Inflammatory macrophage treated with lipopolysaccharide for 4 hours (primary cell): Measurements from ENCODE around the gene CCZ1.
A peak's percentile ranks its signal among the peaks of the same experiment; 100 is the strongest.
"Not testable (repeated sequence)": the region's sequence is repeated elsewhere in the genome, so short reads cannot be mapped to it uniquely, and the experiment has no call there.

Source experiments
- DNase-seq: peaks from one replicate; pipeline ENCODE4 v3.0.0-alpha.2; 2020

Gene CCZ1

DNA sequence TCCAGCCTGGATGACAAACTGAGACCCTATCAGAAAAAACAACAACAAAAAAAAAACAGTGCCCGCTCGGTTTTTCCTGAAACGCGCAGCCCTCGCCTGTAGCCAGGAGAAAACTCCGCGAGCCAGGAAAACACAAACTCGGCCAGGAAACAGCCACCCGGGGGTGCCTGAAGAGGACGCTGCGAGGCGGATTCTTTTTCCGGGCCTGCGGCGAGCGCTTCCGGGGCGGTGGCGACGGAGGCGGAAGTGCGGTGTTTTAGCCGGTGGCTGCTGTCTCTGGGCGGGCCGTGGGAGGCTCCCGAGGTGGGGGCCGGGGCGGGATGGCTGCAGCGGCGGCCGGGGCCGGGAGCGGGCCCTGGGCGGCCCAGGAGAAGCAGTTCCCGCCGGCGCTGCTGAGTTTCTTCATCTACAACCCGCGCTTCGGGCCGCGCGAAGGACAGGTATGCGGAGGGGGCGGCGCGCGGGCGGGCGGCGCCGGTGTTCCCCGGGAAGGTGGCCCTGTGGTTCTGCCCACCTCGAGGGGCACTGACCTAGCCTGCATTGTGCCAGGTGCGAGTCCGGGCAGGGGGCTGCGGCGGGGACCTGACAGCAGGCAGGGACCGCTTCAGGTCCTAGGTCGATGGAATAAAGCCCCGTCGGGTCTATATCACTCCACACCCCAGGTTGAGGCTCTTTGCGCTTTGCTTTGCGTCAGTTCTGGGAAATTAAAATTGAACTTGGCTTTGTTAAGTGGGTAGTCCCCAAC is at the start of gene CCZ1:
Gene CCZ1, plus strand, starts transcription at position 254 of the 745 bp plus-strand sequence. Its CDS starts 67 bp downstream, at position 321.
- DNase-seq: peak; percentile 48

DNA sequence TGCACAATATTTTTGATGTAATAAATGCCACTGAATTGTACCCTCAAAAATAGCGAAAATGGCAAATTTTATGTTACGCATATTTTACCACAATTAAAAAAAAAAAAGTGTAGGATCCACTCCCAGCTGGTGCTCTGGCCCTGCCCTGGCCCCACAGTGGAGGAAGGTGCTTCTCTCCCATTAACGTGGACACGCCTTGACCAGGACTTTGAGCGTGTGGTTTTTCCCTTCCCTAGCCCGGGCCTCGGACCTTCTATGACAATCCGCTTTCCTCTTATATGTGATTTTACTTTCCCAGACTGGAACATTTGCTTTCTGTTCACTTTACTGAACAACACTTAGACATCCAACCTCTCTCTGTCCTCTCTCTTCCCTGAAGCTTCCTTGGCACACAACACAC is 47.6 kb upstream of the CCZ1 start:
- no peak for DNase-seq

DNA sequence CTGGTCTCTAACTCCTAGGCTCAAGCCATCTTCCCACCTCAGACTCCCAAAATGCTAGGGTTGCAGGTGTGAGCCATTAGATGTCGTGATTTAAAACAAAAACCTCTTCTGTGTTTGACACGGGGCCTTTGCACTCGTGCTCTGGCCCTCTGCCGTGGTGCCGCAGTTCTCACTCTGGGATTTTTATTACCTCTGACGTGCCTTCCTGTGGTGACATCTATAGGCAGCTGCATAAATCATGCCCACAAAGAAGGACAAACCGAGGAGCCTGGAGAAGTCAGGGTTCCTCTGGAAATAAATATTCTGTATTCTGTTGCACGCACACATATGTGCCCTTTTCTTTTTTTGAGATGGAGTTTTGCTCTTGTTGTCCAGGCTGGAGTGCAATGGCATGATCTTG is 43.8 kb upstream of the CCZ1 start:
- DNase-seq: no peak

DNA sequence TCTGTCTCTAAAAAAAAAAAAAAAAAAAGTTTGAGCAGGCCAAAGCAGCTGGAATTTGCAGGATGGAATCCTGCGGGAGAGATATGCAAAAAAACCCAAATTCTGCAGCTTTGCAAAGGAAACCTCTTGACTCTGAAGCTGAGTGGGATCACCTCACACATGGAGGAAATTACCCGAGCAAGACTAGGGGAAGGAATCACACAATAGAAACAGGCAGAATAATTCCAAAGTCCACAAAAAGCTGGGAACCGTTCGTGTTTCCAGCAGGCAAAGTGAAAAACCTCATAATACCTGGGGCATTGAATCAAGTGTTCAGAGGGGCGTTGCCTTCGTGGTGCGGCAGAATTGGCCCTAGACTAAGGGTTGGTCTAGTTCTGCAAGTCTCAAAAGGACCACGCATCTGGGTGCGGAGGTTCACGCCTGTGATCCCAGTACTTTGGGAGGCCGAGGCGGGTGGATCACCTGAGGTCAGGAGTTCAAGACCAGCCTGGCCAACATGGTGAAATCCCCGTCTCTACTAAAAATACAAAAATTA is 41.4 kb upstream of the CCZ1 start:
- DNase-seq: not testable (repeated sequence)

DNA sequence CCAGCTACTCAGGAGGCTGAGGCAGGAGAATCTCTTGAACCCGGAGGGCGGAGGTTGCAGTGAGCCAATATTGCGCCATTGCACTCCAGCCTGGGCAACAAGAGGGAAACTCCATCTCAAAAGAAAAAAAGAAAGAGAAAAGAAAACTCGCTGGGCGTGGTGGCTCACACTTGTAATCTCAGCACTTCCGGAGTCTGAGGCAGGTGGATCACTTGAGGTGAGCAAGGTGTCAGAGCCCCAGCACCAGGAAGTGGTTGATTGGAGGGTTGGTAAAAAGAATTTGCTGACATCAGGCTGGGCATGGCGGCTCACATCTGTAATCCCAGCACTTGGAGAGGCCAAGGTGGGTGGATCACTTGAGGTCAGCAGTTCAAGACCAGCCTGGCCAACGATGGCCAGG is 40.0 kb upstream of the CCZ1 start:
- DNase-seq: not testable (repeated sequence)

DNA sequence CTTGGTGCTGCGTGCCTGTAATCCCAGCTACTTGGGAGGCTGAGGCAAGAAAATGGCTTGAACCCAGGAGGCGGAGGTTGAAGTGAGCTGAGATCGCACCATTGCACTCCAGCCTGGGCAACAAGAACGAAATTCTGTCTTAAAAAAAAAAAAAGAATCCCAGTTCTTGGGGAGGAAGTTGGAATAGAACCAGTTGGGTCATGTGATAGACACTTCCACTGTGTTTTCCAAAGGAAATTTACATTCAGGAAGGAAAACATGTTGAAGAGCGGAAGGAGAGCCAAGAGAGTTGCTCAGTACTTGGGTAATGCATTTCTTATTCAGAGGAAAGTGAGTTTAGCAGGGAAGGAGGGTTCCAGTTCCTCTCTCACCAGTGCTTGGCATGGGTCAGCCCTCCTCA is 37.3 kb upstream of the CCZ1 start:
- DNase-seq: not testable (repeated sequence)

DNA sequence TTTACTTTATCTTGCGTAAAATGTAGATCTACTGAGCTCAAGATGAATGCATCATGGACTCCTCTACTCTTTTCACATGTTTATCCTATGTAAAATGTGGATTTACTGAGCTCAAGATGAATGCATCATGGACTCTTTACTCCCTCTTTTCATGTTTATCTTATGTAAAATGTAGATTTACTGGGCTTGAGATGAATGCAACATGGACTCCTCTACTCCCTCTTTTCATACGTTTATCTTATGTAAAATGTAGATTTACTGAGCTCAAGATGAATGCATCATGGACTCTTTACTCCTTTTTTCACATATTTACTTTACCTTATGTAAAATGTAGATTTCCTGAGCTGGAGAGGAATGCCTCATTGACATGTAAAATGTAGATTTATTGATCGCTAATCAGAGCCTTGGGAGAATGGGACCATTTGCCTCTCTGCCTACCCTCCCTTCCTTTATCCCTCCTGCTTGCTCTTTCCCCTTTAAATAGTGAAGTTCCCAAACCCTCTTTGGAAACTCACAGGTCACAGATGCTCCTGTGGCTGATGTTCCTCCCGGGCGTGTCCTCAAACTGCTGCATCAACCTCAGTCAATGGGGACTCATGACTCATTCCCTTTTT is 35.7 kb upstream of the CCZ1 start:
- DNase-seq: not testable (repeated sequence)

DNA sequence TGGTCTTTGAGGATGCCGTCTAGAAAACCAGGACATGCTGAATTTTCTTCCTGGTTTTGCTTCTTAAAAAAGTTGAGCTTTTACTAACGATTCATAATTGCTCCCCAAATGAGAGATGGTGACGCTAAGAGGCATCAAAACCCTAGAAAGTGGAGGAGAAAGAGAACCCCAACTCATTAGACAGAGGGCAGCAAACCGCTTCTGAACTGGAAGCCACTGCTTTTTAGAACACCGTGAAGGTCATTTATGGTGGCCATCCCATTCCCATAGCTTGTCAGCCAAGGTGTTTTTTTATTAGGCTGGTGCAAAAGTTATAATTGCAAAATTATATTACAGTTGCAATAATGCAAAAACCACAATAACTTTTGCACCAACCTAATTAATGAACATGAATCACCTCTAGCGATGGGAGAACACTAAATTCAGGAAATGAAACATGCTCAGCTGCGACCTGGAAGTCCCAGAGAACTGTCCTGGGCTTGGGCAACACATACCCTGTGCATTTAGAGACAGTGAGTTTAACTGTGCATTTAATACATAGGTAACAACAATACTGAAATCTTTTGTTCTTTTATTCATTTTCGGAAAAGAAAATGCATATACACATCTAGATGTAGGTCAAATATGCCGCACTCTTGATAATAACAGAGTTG is 33.1 kb upstream of the CCZ1 start:
- DNase-seq: peak; percentile 44

DNA sequence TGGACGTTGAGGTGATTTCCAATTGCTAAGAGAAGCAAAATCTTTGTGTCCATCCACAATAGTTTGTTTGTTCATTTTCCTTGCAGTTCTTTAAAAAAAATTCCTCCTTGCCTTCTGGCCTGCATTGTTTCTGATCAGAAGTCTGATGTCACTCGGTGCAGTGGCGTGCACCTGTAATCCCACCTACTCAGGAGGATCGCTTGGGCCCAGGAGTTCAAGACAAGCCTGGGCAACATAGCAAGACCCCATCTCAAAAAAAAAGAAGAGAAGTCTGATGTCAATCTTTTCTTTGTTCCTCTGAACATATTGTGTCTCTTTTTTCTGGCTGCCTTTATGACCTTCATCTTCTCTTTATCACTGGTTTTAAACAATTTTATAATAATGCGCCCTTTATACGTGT is 31.5 kb upstream of the CCZ1 start:
- no peak for DNase-seq

DNA sequence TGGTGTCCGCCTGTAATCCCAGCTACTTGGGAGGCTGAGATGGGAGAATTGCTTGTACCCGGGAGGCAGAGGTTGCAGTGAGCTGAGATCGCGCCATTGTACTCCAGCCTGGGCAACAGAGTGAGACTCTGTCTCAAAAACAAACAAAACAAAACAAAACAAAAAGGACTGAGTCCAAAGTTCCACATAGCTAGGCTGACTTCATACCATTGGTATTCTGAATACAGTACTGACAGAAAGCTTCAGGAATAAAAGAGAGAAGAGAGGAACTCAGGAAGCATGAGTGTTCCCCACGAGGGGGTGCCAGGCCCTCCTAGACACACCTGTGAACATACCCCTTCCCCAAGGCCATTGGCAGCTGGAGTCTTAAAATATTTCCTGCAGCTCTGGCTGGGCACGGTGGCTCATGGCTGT is 29.6 kb upstream of the CCZ1 start:
- not testable (repeated sequence) for DNase-seq

DNA sequence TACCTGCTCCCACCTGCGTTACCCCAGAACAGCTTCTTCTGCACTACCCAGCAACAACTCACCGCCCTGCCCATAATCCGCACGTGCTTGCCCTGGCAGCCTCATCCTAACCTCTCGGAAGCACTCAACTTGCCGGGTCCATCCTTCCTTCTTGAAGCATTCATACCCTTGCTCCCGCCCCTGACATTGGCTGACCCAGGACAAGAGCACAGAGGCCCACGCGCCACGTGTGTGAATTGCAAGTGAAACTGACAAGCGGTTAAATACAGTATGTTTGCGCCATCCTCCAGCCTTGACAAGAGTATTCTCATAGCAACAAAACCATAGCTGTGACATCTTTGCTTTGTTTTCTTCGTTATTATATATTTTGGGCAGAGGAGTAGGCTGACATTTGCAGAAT is 28.8 kb upstream of the CCZ1 start:
- DNase-seq: no peak

DNA sequence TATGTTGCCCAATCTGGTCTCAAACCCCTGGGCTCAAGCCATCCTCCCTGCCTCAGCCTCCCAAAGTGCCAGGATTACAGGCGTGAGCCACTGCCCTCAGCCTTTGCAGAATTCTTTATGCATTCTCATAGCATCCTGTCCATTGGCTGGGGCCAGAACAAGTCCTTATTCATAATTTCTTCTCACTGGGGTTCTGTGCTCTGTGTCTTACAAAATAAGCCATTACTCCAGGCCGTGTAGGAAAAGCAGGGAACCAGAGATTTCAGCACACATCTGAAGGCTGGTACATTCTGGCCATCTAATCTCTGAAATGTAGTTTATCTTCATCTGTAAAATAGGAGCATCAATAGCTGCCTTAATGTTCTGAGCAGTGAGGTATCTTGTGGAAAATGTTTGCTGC is 28.2 kb upstream of the CCZ1 start:
- DNase-seq: no peak

DNA sequence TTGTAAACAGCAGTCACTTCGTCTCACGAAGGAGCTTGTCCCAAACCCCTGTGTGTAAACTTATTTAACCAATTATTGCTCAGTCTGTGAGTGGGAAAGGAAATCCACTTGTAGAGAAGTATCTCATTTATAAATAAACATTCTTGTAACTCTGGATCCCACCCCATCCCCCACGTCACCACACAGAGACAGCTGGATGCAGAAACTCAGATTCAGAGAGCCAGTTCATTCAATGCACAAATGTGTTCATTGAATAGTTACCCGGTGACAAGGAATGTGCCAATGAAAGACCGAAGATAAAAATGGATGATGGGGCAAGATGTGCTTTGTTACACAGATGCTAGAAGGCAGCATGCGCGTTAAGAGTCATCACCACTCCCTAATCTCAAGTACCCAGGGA is 26.2 kb upstream of the CCZ1 start:
- no peak for DNase-seq

DNA sequence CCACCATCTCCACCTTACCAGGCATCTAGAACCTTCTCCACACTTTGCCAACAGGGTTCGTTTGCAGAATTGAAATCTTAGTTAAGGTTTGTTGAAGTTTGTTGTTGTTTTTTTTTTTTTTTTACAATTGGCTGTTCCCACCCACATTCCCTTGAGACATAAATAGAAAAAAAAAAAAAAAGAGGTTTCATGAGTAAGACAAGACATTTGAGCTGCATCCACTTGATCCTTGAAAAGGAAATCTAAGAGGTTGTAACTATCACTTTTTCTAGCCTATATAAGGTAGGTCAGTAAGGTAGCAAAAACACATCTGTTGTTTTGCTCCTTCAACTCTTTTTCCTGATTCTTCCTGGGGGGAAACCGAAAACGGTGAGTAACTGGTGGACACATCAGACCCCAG is 18.9 kb upstream of the CCZ1 start:
- not testable (repeated sequence) for DNase-seq

DNA sequence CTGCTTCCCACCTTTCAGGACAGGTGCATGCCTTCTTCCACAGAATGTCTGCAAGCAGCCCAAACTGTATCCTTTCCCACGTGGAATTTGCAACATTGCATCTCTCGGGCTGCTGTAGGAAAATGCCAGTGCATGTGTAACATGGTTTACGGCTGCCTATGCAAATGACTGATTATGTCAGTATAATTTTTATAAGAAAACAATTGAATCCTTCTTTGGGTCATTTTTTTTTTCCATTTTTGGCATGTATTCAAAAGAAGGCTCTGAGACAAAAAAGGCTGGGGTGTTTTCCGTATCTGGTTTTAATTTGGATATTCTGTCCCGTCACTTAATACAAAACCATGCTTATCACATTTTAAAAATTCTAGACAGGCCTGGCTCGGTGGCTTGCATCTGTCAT is 18.4 kb upstream of the CCZ1 start:
- DNase-seq: not testable (repeated sequence)

DNA sequence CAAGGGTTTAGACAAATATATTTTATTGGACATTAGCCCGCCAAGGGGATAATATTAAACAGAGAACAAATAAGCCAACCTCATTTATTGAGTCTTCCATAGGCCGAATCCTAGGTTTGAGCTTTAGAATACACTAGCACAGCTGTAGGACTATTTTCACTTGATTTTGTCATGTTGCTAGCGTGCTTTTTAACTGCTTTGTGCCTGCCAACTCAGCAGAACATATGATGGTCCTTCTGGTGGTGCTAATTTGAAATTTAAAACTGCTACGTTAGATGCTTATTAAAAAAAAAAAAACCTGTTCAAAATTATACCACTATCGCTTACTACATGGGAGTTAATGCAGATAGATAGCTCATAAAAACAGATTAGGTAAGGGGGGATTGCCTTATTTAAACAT is 14.1 kb upstream of the CCZ1 start:
- DNase-seq: not testable (repeated sequence)

DNA sequence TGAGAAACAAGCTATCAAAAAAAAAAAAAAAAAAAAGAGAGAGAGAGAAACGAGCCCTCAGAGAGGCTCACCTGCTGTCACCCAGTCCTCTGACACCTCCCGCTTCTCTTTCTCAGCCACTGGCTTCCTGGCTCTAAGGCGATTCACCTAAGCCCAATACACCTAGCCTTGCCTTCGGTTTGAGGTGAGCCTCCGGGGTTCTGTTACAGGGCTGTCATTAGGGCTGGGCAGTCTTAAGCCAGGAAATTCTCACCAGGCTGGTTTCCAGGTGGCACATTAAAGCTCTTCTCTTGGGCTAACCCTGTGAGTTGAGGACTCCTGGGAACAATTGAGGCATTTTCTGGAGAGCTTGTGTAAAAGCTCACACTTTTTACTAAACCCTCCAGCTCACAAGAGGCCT is 10.5 kb upstream of the CCZ1 start:
- not testable (repeated sequence) for DNase-seq

DNA sequence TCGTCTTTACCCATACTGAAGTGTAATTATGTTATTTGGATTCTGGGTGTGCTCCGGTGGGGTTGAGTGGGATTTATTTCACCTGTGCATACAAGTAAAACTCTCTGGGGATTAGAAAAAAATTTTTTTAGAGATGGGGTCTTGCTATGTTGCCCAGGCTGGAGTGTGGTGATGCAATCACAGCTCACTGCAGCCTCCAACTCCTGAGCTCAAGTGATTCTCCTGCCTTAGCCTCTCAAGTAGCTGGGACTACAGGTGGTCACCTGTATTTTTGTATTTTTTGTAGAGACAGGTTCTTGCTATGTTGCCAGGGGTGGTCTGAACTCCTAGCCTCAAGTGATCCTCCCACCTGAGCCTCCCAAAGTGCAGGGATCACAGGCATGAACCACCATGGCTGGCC is 8.3 kb upstream of the CCZ1 start:
- not testable (repeated sequence) for DNase-seq

DNA sequence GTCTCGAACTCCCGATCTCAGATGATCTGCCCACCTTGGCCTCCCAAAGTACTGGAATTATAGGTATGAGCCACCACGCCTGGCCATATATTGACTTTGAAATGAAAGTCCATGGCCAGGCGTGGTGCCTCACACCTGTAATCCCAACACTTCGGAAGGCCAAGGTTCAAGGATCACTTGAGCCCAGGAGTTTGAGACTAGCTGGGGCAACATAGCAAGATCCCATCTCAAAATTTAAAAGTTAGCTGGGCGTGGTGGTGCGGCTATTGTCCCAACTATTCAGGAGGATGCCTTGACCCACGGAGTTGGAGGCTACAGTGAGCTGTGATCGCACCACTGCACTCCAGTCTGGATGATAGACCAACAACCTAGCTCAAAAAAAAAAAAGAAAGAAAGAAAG is 6.0 kb upstream of the CCZ1 start:
- no peak for DNase-seq

DNA sequence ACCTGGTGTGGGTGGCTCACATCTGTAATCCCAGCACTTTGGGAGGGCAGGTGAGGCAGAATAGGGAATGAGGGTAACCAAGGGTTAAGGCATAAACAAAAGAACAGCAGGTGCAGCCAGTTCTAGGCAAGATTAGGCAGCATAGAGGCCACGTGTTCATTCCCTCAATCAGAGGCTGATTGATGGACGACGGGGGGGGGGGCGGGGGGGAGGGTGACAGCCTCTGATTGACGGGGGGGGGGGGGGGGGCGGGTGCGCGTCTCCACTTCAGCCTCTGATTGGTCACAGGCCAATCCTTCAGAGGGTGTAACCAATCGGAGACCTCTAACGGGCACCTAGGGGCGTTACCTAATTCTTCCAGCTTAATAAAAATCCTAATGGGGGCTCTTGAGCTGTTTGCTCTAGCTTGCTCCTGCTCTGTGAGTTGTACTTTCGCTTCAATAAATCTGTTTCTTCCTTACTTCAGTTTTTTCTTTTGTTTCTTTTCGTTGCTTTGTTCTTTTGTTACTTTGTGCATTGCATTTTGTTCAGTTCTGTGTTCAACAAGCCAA is 1.1 kb upstream of the CCZ1 start:
- DNase-seq: not testable (repeated sequence)

DNA sequence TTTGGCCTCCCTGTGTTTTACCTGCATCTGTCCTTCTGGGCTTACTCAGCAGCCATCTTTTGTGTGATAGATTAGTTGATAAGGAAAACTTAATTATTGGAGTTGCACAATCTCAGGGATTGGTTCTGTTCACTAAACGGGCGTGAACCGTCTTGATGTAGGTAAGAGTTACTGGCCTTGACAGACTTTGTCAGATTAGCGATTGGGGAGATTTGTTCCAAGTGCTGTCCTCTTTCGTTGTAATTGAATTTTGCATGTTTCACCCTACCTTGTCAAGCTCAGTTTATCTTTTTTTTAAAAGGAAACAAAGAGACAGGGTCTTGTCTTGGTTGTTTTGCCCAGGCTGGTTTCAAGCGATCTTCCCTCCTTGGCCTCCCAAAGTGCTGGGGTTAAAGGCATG is 4.5 kb downstream of the CCZ1 start:
- DNase-seq: not testable (repeated sequence)

DNA sequence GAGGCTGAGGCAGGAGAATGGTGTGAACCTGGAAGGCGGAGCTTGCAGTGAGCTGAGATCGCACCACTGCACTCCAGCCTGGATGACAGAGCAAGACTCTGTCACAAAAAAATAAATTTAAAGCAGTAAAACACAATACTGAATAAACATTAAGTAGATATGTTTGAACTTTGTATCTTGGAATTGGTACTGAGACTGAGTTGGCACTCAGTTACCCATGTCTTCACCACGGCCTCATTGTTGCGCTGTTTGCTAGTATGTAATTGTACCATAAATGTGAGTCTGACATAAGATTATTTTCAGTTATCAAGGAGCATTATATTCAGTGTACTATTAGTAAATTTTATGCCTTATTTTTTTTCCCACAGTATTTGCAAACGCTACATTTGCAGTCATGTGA is 6.2 kb downstream of the CCZ1 start:
- DNase-seq: not testable (repeated sequence)

DNA sequence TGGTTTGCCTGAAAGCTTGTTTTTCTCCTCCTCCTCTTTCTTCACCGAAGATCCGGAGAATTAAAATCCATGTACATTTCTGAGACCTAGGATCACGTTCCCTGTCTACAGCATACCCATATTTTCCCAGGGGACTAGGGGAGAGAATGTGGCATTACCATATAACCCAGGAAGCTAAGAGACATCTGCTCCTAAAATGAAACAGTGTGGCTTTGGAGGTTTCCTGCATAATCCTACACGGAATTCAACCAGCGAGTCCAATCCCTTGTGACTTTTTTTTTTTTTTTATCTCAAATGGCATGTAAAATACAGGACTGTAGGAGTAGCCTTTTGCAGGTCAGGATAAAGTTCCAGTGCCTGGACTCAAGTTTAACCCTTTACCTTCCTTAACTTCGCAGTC is 10.3 kb downstream of the CCZ1 start:
- not testable (repeated sequence) for DNase-seq

DNA sequence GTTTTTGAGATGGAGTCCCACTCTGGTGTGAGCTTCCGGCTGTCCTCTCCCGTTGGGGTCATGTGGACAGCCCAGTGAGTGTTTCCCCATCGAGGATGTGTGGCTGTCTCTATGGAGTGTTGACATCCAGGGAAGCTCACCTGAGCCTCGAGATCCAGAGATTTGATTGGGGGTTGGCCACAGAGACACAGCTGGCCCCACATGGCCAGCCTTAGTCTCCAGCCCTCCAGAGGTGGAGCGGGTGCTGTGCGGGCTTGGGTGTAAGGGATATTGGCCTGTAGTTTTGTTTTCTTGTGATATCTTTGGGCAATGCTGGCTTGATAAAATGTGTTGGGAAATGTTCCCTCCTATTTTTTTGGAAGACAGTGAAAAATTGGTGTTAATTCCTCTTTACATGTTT is 18.0 kb downstream of the CCZ1 start:
- not testable (repeated sequence) for DNase-seq
